Progenitor cell of endocrine pancreas (in vitro differentiated cells): Measurements from ENCODE around the gene GRM4. TPM values are rescaled to one million over a fixed set of nuclear protein-coding genes. Genes with fewer than 3 reads are reported as not detected.

Experiments used
- DNase-seq: peaks from one replicate; pipeline ENCODE4 v3.0.0; 2021; ENCODE audit warnings: low spot score; ENCODE audit not compliant: unreplicated experiment
- H3K27ac Mint-ChIP-seq: 2 replicates; pipeline ENCODE4 v1.8.0; 2021; ENCODE audit warnings: mild to moderate bottlenecking, moderate library complexity, mixed read lengths
- H3K27me3 Mint-ChIP-seq: 2 replicates; pipeline ENCODE4 v1.8.0; 2021; ENCODE audit warnings: mixed read lengths
- H3K36me3 Mint-ChIP-seq: 2 replicates; pipeline ENCODE4 v1.8.0; 2022; ENCODE audit warnings: mixed read lengths; ENCODE audit not compliant: insufficient read depth
- H3K4me1 Mint-ChIP-seq: 2 replicates; pipeline ENCODE4 v1.8.0; 2021; ENCODE audit warnings: low read depth, mixed read lengths
- H3K4me3 Mint-ChIP-seq: 2 replicates; pipeline ENCODE4 v1.8.0; 2021; ENCODE audit warnings: low read depth, mild to moderate bottlenecking, moderate library complexity, mixed read lengths
- H3K9me3 Mint-ChIP-seq: 2 replicates; pipeline ENCODE4 v1.8.0; 2021; ENCODE audit warnings: low read depth, mixed read lengths
- CTCF ChIP-seq: fragments of 200-600 bp; sonication (generic); IDR thresholded peaks from one replicate; pipeline ENCODE4 v1.5.0; 2021; ENCODE audit warnings: antibody characterized with exemption, mild to moderate bottlenecking; ENCODE audit not compliant: unreplicated experiment
- total RNA-seq: library from RNA; stranded (reverse); gene quantifications from 2 replicates; pipeline ENCODE4 v1.2.1, GENCODE V29; 2021

GRM4 gene
- total RNA-seq, 1 donor from 2014 or later = 0.38 TPM

DNA sequence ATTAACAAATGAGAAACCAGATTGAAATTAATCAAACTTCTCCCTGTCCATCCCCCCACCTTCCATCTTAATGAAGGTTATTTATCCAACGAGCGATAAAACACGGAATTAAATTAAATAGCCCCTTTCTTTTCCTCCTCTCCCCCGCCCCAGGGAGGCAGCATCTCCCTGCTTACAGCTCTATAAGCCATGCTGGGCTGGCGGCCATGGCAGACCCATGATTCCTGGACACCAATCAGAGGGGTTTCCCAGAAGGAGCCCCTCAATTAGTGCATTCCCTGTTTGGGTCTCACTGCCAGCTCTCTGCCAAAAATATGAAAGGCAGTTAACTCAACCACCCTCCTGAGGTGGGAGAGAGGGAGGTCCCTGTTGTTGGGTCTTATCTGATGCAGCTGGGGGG is 33.8 kb downstream of the GRM4 start:
- Mint-ChIP-seq H3K4me3 (no peak overlapping the region), H3K27me3 (peaks cover 43% of the 10 kb centered on the region), H3K9me3 (no peaks in the 10 kb centered on the region), H3K27ac (no peak overlapping the region), H3K36me3 (no peaks in the 10 kb centered on the region), H3K4me1 (no peaks in the 10 kb centered on the region)
- DNase-seq = no peak
- TF ChIP-seq CTCF = no peak

GRCh38 chr6:34110610-34111009 is 35.3 kb downstream of the GRM4 start:
- TF ChIP-seq CTCF = no peak
- DNase-seq = no peak
- no peaks in the 10 kb centered on the region for H3K36me3 Mint-ChIP-seq
- H3K27me3 Mint-ChIP-seq = peaks cover 40% of the 10 kb centered on the region
- H3K27ac Mint-ChIP-seq = no peak overlapping the region
- H3K4me3 Mint-ChIP-seq = no peak overlapping the region
- H3K4me1 Mint-ChIP-seq = no peaks in the 10 kb centered on the region
- no peaks in the 10 kb centered on the region for H3K9me3 Mint-ChIP-seq

- peaks cover 30% of the 10 kb centered on the region for H3K27me3 Mint-ChIP-seq
Observed at GRCh38 chr6:34108176-34108575, 37.7 kb downstream of the GRM4 start.

GRCh38 chr6:34106900-34107299 is 39.0 kb downstream of the GRM4 start:
- H3K36me3 Mint-ChIP-seq = no peaks in the 10 kb centered on the region
- no peak for TF ChIP-seq CTCF
- peaks cover 25% of the 10 kb centered on the region for H3K27me3 Mint-ChIP-seq
- no peaks in the 10 kb centered on the region for H3K9me3 Mint-ChIP-seq
- H3K27ac Mint-ChIP-seq = no peak overlapping the region
- no peak overlapping the region for H3K4me3 Mint-ChIP-seq
- peaks cover 2% of the 10 kb centered on the region for H3K4me1 Mint-ChIP-seq
- no peak for DNase-seq

More at GRCh38 chr6:34108176-34108575, 37.7 kb downstream of the GRM4 start:
- DNase-seq = no peak
- H3K9me3 Mint-ChIP-seq = no peaks in the 10 kb centered on the region
- no peak overlapping the region for H3K27ac Mint-ChIP-seq
- no peaks in the 10 kb centered on the region for H3K36me3 Mint-ChIP-seq
- no peak for TF ChIP-seq CTCF
- H3K4me3 Mint-ChIP-seq = no peak overlapping the region
- H3K4me1 Mint-ChIP-seq = no peaks in the 10 kb centered on the region

DNA sequence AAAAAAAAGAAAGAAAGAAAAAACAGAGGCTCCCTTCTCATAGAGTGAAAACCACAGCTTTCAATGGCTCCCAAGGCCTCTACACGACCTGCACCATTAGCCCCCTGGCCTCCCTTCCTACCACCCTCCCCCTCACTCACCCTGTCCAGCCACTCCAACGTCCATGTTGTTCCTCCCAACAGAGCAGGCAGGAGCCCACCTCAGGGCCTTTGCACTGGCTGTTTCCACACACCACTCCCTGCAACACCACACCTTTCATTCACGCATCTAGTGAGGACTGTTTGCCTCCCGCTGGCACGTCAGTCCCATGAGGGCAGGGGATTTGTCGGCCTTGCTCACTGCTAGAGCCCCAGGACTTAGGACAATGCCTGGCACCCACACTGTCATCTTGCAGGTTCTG is 39.5 kb downstream of the GRM4 start:
- no peak for DNase-seq
- H3K4me3 Mint-ChIP-seq = no peak overlapping the region
- H3K27me3 Mint-ChIP-seq = peaks cover 23% of the 10 kb centered on the region
- no peak overlapping the region for H3K27ac Mint-ChIP-seq
- TF ChIP-seq CTCF = no peak
- H3K36me3 Mint-ChIP-seq = no peaks in the 10 kb centered on the region
- H3K9me3 Mint-ChIP-seq = no peaks in the 10 kb centered on the region
- peaks cover 2% of the 10 kb centered on the region for H3K4me1 Mint-ChIP-seq
